CD4-positive, alpha-beta T cell treated with Interleukin-1 beta for 1 hour (primary cell): ENCODE data around the gene CXCR3.
"Not testable (repeated sequence)": the region's sequence is repeated elsewhere in the genome, so short reads cannot be mapped to it uniquely, and the experiment has no call there.

Source experiments
- DNase-seq, 2 donors: peaks; one replicate each; pipeline ENCODE4 v3.0.0-alpha.2; 2020 to 2022

CXCR3 gene

DNA sequence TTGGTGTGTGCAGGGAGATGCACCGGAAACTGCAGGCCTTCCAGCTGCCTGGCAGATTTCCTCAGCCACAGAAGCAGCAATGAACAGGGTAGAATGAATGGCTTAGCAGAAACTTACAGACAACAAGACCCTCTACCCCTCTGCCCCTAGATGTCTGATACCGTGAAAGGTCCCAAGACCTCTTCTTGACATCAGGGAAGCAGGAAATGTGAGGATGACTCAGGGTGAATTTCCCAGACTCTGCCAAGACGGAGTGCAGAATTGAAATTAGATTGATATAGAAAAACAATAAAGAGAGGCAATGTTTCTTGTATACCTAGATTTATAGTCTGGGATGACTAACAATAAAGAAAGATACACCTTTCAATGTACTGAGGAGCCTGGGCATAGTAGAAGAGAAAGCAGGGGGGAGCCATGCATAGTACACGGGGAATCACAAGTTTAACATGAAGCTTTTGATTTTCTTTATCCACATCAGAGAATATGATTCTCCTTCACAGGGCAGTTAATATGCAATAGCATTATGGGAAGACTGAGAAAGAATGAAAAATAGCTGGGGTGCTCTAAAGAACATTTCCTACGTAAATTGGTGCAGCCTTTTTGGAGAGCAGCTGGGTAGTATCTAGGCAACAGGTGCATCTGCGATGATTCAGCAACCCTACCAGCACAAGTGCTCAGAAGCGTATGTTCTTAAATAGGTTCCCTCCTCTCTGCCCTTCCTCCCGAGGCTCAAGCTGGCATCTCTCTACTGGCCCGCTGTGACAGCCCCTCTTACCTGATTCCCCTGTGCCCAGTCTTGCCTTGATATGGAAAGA is 18.3 kb upstream of the CXCR3 start:
- no peak for DNase-seq

DNA sequence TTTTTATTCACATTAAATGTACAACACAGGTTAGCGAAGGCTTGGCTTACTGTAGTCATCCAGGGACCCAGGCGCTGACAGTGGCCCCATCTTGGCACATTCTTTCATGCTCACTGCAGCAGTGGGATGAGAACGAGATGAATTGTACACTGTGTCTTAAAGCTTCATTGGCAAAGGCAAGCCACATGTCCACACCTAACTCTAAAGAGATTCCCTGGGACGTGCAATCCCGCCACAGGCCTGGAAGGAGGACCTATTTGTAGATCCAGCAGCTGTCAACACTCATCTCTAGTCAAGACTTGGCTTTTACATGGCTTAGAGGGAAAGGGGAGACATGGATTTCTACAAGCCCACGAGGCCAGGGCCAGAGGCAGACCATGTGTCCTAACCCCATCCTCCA is 16.1 kb upstream of the CXCR3 start:
- no peak for DNase-seq

DNA sequence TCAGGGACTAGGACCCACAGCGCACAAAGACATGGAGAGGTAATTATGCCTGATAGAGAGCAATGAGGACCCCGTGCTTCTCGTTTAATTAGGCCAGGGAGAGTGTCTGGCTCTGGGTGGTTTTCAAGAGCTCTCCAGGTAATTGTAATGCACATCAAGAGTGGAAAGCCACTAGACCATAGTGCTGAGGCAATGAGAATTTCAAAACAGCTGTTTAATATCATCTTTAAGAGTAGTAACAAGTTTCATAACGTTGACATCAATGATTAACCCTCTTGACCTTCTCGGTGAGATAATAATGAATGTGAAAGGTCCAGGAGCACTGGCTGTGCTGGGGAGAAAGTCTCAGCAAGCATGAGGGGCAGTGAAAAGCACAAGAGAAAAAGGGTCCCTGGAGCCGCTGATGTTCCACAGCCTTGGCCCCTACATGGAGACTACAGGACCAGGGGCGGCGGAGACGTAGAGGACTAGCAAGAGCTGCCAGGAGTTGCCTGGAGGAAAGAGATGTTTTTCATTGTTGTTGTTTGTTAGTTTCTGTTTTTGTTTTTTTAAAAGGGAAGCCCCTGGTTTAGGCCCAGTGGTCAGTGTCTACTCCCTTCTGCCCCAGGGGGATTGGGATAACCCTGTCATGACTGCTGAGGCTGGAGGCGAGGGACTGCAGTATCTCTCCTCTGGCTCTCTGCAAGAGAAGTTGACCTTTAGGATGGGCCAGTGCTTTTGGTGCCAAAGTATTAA is 14.8 kb upstream of the CXCR3 start:
- DNase-seq: no peak

DNA sequence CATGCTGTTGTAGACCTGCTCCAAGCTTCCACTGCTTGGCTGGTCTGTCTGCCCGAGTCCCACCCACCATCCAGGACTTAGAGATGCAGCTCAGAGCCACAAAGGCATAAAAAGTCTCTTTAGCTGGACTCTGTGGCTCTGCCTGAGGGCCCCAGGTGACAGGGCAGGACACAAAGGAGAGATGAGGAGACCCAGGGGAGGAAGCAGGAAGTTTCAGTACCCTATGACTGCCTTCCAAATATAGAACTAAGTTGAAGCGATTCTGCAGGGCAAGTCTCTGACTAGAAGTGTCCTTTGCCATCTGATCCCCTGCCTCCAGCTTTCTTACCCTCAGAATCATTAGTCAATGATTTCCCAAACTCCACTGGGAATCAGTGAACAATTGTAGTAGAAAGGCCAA is 11.2 kb upstream of the CXCR3 start:
- no peak for DNase-seq

DNA sequence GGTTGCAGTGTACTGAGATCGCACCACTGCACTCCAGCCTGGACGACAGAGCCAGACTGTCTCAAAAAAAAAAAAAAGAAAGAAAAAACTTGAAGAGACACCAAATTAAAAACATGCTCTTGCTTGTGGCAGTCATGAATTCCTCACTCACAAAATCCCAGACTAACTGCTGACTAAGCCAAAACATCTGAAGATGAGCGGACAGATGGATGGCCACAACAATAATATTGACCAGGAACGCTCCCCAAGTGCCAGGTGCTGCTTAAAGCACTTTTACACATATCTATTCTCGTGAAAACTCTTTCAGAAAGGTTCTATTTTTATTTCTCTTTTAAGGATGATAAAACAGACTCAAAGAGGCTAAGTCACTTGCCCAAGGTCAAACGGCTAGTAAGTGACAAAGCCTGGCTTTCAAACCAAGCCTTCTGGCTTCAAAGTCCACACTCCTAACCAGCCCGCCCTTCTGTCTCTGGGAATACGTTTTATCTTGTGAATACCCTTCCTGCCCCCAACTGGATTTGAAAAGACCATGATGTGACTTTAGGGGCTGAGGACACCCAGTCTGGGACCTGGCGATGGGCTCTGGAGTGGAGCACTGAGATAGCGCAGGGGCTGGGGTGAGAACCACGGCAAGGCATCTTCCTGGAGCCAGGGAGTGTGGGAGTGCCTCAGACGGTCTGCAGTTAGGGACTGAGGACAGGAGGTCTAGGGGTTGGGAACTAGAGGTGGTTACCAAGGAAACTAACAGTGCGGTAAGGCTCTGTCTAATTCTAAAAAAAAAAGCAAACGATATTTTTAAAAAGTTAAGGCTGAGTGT is 9.5 kb upstream of the CXCR3 start:
- DNase-seq: no peak

DNA sequence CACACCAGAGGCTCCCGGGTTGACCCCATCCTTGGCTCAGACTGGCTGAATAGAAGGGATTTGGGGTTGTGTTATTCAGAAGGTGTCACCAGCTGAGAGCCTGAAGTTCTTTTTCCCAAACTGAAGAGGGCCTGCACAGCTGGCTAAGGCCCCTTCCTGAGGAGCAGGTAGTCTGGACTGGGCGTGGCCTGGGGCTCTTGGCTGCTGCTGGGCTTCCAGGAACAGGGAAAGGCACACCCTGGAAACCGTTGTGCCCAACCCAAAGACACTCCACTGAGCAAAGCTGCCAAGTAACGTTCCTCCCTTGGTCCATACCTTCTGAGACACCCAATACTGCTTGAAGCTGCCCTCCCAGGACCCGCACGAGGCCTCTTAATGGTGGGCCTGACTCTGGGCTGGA is 8.3 kb upstream of the CXCR3 start:
- no peak for DNase-seq

DNA sequence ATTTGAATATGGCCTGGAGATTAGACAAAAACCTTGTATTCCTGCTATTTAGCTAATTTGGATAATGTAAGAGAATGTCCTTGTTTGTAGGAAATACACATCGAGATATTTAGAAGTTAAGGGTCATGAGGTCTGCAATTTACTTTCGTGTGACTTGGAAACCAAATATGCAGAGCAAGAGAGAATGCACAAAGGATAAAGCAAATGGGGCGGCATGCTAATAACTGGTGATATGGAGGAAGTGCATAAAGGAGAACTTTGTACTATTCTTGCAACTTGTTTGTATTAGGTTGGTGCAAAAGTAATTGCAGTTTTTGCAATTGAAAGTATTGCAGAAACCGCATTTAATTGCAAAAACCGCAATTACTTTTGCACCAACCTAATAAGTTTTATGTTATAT is 7.2 kb upstream of the CXCR3 start:
- DNase-seq: no peak

DNA sequence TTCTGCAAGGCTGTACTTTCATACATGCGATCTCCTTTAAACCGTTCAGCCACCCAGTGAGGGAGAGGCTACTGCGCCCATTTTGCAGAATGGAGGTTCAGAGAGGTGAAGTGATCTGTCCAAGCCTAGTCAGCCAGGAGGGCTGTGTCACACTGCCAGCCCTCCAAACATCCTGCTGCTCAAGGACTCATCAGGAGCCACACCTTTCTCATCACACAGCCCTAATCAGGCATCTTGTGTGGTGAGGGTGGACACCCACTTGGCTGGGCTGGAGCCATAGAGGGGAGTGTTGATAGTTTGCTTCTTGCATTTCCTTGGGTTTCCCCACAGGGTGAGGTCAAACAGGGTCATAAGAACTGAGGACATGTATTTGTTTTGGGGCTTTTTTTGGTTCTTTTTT is 5.4 kb upstream of the CXCR3 start:
- DNase-seq: peak; percentile 22 to 39

DNA sequence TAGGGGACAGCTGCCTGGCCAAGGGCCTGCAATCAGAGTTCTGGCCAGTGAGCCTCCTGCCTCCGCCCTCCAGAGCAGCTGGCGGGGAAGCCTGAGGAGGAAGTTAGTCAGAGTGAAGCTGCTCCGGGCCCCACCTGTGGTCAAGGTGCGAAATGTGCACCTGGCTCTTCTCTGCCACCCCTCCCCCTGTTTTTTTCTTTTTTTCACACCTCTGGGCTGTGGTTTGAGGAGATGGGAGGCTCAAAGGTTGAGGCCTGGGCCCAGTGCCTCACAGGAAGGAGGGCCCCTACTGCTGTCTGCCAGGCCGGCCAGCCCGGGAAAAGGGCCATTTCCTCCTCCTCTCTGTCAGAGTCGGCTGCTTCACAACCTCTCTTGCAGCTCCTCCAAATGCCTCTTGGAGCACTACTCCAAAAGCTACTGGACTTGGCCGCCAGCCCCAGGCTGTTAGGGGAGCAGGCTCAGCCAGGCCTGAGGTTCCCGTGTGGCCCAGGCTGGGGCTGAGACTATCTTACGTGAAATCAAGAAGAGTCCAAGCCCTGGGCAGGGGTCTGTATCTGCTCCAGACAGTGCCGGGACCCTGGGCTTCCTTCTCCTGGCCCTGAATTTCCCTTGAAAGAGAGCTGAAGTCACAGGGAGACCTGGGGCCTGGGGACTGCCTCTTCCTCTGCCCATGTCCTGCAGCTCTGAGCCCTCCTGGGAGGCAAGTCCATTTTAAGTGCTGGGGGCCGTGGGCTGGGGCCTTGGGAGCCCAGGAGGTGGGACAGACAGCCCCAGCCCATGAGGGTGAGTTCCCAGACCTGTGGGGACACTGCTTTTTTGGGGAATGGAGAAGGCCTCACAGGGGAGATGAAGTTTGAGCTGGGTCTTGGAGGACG is 4.5 kb upstream of the CXCR3 start:
- peak; percentile 77 to 82 for DNase-seq

DNA sequence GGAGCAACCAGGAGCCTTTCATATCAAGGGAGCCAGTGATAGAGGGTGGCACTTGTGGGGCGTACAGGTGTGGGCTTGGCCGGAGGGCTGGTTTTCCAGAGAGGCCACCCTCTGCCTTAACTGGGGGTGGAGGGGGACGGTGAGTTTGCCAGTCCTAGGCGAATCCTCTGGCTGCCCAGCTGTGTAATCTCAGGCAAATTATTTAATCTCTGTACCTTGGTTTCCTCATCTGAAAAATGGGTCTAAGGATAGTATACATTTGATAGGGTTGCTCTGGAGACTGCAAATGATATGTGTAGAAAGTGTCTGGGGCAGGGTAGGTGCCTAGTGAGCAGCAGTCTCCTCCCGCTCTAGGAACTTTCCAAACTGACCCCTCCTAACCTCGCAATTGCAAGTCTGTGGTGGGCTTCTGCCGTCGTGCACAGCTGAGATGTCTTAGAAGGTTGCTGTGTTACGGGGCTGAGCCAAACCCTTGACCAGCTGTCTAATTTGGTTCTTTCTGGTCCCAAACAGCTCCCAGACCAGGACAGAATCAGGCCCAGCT is 3.8 kb upstream of the CXCR3 start:
- no peak for DNase-seq

DNA sequence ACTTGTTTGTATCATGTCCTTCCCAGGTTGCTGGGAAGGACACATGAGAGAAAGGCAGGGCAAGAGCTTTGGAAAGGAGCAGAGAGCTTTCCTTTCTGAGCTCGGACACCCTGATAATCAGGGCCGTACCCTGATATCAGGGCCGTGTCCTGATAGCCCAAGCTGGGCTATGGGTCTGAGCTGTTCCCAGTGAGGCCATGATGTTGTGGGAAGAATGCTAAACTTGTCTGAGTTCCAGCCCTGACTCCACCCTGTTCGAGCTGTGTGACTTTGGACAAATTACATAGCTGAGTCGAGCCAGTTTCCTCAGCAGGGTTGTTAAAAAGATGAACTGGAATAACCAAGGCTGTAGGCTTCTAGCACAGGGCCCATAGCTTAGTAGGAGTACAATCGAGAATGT is 3.3 kb upstream of the CXCR3 start:
- no peak for DNase-seq

DNA sequence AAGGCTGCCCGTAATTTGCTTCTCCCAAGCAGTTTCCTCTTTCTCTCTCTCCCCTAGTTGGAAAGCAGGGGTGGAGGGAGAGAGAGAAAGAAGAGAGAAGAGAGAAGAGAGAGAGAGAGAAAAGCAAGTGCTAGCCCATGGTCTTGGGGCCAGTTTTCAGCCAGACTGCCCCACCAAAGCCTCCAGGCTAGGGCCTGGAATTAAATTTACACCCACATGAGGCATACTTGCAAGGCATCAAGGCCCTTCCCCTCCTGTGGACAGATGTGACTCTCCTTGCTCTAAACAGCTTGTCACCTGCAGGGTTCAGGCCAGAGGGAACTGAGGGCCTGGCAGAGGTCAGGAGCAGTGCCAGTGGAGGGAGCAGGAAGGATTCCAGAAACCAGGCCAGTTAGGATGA is 1.7 kb upstream of the CXCR3 start:
- DNase-seq: no peak

DNA sequence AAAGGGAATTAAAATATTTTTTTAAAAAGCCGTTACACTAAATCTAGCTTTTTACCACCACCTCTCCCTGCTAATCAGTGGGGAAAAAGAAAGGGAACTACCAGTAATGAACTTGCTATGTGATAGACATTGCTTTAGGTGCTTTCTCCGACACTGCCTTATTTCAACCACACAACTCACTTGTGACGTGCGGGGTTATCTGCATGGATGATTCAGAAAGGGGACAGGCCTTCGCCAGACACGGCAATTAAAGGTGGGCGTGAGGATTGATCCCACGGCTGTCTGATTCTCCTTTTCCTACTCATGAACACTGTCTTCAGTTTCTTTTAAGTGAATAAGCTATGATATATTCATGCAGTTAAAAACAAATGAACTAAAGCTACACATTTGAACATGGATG is 882 bp upstream of the CXCR3 start:
- peak; percentile 47 to 49 for DNase-seq

DNA sequence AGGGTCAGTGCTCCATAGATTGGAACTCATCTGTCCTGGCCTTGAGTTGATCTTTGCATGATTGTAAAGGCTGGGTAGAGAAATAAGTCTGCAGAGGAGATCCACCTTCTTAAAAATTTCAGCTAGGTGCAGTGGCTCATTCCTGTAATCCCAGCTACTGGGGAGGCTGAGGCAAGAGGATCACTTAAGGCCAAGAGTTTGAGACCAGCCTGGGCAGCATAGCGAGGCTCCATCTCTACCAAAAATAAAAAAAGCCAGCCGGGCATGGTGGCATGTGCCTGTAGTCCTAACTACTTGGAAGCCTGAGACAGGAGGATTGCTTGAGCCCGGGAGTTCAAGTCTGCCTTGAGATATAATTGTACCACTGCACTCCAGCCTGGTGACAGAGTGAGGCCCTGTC is 476 bp upstream of the CXCR3 start:
- no peak for DNase-seq

DNA sequence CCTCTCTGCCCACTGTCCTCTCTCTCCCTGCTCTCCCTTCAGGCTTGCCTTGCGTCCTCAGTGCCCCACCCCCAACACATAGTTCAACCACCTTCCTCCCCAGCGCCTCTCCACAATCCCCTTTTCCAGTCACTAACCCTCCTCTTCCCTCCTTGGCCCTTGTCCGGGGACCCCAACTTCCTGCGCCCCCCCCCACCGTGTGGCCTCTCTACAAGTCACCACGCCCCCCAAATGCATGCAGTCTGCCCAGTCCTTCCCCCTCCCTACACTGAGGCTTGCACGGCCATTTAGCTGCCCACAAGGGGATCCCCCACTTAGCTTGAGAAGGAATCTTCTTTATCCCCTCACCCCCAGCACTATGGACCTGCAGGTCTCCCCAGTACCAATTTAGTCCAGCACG is 569 bp downstream of the CXCR3 start:
- DNase-seq: no peak

DNA sequence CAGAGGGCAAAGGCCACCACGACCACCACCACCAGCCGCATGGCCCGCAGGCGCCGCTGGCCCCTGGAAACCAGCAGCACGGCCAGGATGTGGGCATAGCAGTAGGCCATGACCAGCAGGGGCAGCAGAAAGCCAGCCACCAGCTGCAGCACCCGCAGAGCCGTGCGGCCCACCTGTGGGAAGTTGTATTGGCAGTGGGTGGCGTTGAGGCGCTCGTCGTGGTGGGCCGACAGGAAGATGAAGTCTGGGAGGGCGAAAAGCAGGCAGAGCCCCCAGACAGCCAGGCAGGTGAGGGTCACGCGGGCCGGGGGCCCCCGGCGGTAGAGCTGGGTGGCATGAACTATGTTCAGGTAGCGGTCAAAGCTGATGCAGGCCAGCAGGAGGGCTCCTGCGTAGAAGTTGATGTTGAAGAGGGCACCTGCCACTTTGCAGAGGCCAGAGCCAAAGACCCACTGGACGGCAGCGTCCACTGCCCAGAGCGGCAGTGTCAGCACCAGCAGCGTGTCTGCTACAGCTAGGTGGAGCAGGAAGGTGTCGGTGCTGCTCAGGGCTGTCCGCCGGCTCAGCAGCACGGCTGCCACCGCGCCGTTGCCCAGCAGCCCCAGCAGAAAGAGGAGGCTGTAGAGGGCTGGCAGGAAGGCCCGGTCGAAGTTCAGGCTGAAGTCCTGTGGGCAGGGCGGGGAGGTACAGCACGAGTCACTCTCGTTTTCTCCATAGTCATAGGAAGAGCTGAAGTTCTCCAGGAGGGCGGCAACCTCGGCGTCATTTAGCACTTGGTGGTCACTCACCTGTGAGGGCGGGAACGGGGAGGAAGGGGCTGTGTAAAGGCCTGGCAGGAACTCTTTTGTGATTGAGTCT is 1.4 kb downstream of the CXCR3 start:
- peak; percentile 20 to 34 for DNase-seq

DNA sequence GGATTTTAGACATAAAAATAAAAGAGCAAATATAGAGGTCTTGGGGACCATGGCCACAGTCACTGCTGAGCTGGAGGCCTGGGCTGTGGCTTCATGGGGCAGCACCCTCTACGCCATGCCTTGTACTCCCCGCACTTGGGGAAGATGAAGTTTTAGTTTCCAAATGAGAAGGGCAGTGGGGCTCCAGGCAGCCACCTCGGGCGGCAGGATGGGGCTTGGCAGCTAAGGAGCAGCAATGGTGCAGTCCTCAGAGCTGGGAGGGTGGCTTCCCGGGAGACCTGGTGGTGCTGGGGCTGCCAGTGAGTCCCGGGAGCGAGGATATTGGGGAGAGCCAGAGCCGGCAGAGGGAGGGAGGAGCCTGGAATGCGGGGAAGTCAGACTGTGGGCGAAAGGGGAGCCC is 2.4 kb downstream of the CXCR3 start:
- no peak for DNase-seq

DNA sequence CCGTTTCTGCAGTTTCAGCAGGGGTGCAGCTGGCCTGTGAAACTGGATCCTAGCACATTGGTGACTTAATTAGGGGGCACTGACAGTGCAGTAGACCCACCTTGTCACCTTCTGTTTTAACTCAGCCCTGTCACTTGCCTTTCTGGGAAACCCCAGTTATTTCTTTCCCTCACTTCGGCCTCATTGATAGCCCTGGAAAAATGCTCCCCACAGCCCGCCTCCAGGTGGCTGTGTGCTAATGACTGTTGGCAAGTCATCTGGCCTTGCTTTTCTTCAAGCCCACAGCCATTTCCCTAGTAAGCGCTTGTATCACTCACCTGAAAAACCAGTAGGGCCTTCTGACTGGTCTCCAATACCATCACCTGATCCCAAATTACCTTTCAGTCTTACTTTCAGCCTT is 3.3 kb downstream of the CXCR3 start:
- no peak for DNase-seq

DNA sequence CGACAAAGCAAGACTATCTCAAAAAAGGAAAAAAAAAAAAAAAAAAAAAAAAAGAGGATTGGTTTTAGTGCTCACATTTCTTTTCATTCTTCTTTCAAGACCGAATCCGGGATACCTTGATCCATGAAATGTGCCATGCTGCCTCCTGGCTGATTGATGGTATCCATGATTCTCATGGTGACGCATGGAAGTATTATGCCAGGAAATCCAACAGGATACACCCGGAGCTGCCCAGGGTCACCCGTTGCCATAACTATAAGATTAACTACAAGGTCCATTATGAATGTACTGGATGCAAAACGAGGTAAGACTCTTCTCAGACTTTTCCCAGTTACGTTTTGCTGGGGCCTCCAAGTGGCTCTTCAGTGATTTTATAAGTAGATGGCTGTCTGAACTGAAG is 6.1 kb downstream of the CXCR3 start:
- no peak for DNase-seq

DNA sequence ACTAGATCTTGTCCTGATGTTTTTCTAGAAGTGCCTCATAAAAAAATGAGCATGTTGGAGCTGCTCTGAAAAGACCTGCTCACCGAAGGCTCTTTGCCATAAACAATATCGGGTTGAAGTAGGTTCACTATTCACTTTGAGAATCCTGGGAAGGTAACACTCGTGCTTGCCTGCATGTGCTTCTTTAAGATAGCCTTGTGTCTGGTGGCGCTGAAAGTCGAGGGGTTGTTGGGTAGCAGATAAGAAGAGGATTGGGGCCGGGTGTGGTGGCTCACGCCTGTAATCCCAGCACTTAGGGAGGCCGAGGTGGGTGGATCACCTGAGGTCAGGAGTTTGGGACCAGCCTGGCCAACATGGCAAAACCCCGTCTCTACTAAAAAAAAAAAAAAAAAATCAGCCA is 6.6 kb downstream of the CXCR3 start:
- DNase-seq: not testable (repeated sequence)

DNA sequence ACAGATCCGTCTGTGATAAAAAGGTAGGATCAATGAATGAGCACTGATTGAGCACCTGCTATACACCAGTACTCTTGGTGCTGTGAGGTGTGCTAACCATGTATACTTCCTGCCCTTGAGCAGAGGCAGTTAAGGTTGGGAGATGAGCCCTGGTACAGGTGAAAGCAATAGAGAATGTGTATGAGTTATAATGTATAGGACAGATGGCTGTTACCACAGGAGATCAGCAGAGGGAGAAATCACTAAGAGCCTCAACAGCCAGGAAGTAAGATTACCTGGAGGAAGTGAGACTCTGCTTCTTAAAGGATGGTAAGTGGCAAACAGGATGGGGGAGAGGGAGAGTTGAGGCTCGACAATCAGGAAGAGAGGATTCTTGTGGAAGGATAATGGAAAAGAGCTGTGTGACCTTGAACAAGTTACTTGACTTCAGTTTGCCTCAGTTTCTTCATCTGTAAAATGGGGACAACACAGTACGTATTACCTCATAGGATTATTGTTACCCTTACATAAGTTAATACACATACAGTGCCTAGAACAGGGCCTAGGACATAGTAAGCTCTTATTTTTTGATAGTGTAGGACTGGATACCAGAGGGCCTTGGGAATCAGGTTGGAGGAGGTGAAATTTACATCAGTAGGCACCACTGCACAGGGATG is 9.1 kb downstream of the CXCR3 start:
- no peak for DNase-seq
